ENCODE data around the gene EDNRA. TPM values are rescaled to one million over a fixed set of nuclear protein-coding genes. Genes with fewer than 3 reads are reported as not detected.

Gene EDNRA
- total RNA-seq, 1 experiment from 2014 or later = not detected

DNA sequence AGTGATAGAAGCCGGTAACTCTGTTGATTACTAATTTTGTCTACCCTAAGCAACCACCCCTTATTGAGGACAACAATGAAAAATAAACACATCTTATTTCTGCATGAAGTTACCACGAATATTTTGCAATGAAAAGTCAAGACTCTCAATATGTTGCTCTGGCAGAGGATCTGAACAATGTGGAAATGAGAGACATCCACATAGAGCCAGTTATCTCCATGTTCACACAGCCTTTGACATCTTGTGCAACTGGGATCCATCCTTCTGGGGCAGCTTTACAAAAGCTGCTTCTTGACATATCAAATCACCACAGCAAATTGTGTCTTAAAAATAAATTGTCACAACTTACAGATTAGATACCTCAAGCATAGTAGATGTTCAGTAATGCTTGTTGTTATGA is 10.2 kb downstream of the EDNRA start:
- H3K4me1 ChIP-seq (replicated peaks; ENCODE audit: insufficient read depth) = no peaks in the 10 kb centered on the region
- no peaks in the 10 kb centered on the region for H4K20me1 ChIP-seq (ENCODE audit: insufficient read depth)
- intact Hi-C loops (cut with micrococcal nuclease; ENCODE audit: unreplicated experiment) = no loop called here
- H2AFZ ChIP-seq = no peak overlapping the region
- no peaks in the 10 kb centered on the region for H3K9me3 ChIP-seq (ENCODE audit: insufficient read depth, low read depth)
- no peak overlapping the region for H3K27ac ChIP-seq
- H3K9me2 ChIP-seq (ENCODE audit: insufficient read depth) = no peaks in the 10 kb centered on the region
- H3K4me3 ChIP-seq = no peak overlapping the region
- H3K79me2 ChIP-seq (ENCODE audit: low read depth) = no peaks in the 10 kb centered on the region
- POLR2A ChIA-PET (ENCODE audit: unreplicated experiment) = no interaction called here
- CTCF ChIA-PET = no interaction called here
- H3K4me2 ChIP-seq = no peak overlapping the region
- H3K27me3 ChIP-seq (ENCODE audit: insufficient read depth, low read depth) = no peaks in the 10 kb centered on the region
- no peaks in the 10 kb centered on the region for H3K36me3 ChIP-seq (ENCODE audit: low read depth)
- TF ChIP-seq, protein P1, sequence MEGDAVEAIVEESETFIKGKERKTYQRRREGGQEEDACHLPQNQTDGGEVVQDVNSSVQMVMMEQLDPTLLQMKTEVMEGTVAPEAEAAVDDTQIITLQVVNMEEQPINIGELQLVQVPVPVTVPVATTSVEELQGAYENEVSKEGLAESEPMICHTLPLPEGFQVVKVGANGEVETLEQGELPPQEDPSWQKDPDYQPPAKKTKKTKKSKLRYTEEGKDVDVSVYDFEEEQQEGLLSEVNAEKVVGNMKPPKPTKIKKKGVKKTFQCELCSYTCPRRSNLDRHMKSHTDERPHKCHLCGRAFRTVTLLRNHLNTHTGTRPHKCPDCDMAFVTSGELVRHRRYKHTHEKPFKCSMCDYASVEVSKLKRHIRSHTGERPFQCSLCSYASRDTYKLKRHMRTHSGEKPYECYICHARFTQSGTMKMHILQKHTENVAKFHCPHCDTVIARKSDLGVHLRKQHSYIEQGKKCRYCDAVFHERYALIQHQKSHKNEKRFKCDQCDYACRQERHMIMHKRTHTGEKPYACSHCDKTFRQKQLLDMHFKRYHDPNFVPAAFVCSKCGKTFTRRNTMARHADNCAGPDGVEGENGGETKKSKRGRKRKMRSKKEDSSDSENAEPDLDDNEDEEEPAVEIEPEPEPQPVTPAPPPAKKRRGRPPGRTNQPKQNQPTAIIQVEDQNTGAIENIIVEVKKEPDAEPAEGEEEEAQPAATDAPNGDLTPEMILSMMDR (conservative IDR thresholded peaks at IDR 0.05) = no peak
- TF ChIP-seq EZH2 (IDR thresholded peaks at IDR 0.05; ENCODE audit: low read depth) = no peak
- no peaks in the 10 kb centered on the region for H3F3A ChIP-seq (ENCODE audit: insufficient read depth, low read depth)
- DNase-seq = no peak
- BruUV-seq (replicated peaks) = no TSS peak

GRCh38 chr4:147492306-147492705 is 11.4 kb downstream of the EDNRA start:
- no peaks in the 10 kb centered on the region for H3K36me3 ChIP-seq (ENCODE audit: low read depth)
- CTCF ChIA-PET = no interaction called here
- DNase-seq = no peak
- H3K27ac ChIP-seq = no peak overlapping the region
- H3K4me3 ChIP-seq = no peak overlapping the region
- POLR2A ChIA-PET (ENCODE audit: unreplicated experiment) = no interaction called here
- no peak overlapping the region for H2AFZ ChIP-seq
- no peaks in the 10 kb centered on the region for H3K4me1 ChIP-seq (replicated peaks; ENCODE audit: insufficient read depth)
- no peaks in the 10 kb centered on the region for H4K20me1 ChIP-seq (ENCODE audit: insufficient read depth)
- H3F3A ChIP-seq (ENCODE audit: insufficient read depth, low read depth) = no peaks in the 10 kb centered on the region
- H3K9me3 ChIP-seq (ENCODE audit: insufficient read depth, low read depth) = no peaks in the 10 kb centered on the region
- H3K4me2 ChIP-seq = no peak overlapping the region
- no peaks in the 10 kb centered on the region for H3K79me2 ChIP-seq (ENCODE audit: low read depth)
- no peaks in the 10 kb centered on the region for H3K9me2 ChIP-seq (ENCODE audit: insufficient read depth)
- no peak for TF ChIP-seq EZH2 (IDR thresholded peaks at IDR 0.05; ENCODE audit: low read depth)
- TF ChIP-seq, protein P1 (conservative IDR thresholded peaks at IDR 0.05) = no peak
- H3K27me3 ChIP-seq (ENCODE audit: insufficient read depth, low read depth) = no peaks in the 10 kb centered on the region
- no TSS peak for BruUV-seq (replicated peaks)
- intact Hi-C loops (cut with micrococcal nuclease; ENCODE audit: unreplicated experiment) = no loop called here

GRCh38 chr4:147492761-147493160 is 11.9 kb downstream of the EDNRA start:
- BruUV-seq (replicated peaks) = no TSS peak

More at GRCh38 chr4:147492761-147493160, 11.9 kb downstream of the EDNRA start:
- H3K36me3 ChIP-seq (ENCODE audit: low read depth) = no peaks in the 10 kb centered on the region
- no peaks in the 10 kb centered on the region for H3F3A ChIP-seq (ENCODE audit: insufficient read depth, low read depth)
- H4K20me1 ChIP-seq (ENCODE audit: insufficient read depth) = no peaks in the 10 kb centered on the region
- H2AFZ ChIP-seq = no peak overlapping the region
- no peaks in the 10 kb centered on the region for H3K9me2 ChIP-seq (ENCODE audit: insufficient read depth)
- intact Hi-C loops (cut with micrococcal nuclease; ENCODE audit: unreplicated experiment) = no loop called here
- no peak for DNase-seq
- POLR2A ChIA-PET (ENCODE audit: unreplicated experiment) = no interaction called here
- H3K4me1 ChIP-seq (replicated peaks; ENCODE audit: insufficient read depth) = 0 out of 2 replicates have a peak, but pooled peaks cover under 1% of the 10 kb centered on the region
- TF ChIP-seq, protein P1 (conservative IDR thresholded peaks at IDR 0.05) = no peak
- TF ChIP-seq EZH2 (IDR thresholded peaks at IDR 0.05; ENCODE audit: low read depth) = no peak
- H3K27me3 ChIP-seq (ENCODE audit: insufficient read depth, low read depth) = no peaks in the 10 kb centered on the region
- no peak overlapping the region for H3K4me3 ChIP-seq
- H3K79me2 ChIP-seq (ENCODE audit: low read depth) = no peaks in the 10 kb centered on the region
- no peak overlapping the region for H3K27ac ChIP-seq
- CTCF ChIA-PET = no interaction called here
- H3K9me3 ChIP-seq (ENCODE audit: insufficient read depth, low read depth) = no peaks in the 10 kb centered on the region
- no peak overlapping the region for H3K4me2 ChIP-seq
